Astrocyte of the spinal cord (primary cell): ENCODE measurements around the gene NDC1.
"Not testable (repeated sequence)": the region's sequence is repeated elsewhere in the genome, so short reads cannot be mapped to it uniquely, and the experiment has no call there.

Source experiments
- DNase-seq: peaks from one replicate; pipeline ENCODE4 v3.0.0; 2011; ENCODE audit warnings: low read depth, low spot score
- H3K4me3 ChIP-seq: 2 replicates; pipeline ENCODE4 v1.5.1; 2011; ENCODE audit warnings: low read depth, mild to moderate bottlenecking, low read length, moderate library complexity
- CTCF ChIP-seq: IDR thresholded peaks from 2 replicates; pipeline ENCODE4 v1.5.1; 2012; ENCODE audit warnings: low read depth, mild to moderate bottlenecking, low read length, inconsistent platforms
- in situ Hi-C: cut with HindIII; loops from 2 replicates; pipeline ENCODE4 v1.10.0; 2017; ENCODE audit warnings: low sequenced_read_pairs

NDC1 gene

GRCh38 chr1:53763461-53763860 is 74.6 kb downstream of the NDC1 start:
- DNase-seq, result no peak
- TF ChIP-seq CTCF, result no peak
- in situ Hi-C loops, result no loop called here
- no peak overlapping the region for H3K4me3 ChIP-seq

GRCh38 chr1:53760497-53760896 is 77.6 kb downstream of the NDC1 start:
- in situ Hi-C loops, H3K4me3 ChIP-seq, DNase-seq: not testable (repeated sequence)

- no peak for DNase-seq
- in situ Hi-C loops, result no loop called here
- no peak overlapping the region for H3K4me3 ChIP-seq
- TF ChIP-seq CTCF, result no peak
Measured at GRCh38 chr1:53755874-53756273, 82.2 kb downstream of the NDC1 start.

GRCh38 chr1:53754484-53755312 is 83.4 kb downstream of the NDC1 start:
- H3K4me3 ChIP-seq, result no peak overlapping the region
- DNase-seq, result peak; percentile 68
- TF ChIP-seq CTCF, result peak; percentile 77
- in situ Hi-C loops, result no loop called here

GRCh38 chr1:53752281-53752680 is 85.8 kb downstream of the NDC1 start:
- DNase-seq, result no peak
- no peak overlapping the region for H3K4me3 ChIP-seq
- TF ChIP-seq CTCF, result no peak
- in situ Hi-C loops, result no loop called here

- in situ Hi-C loops, result no loop called here
- TF ChIP-seq CTCF, result no peak
Measured at GRCh38 chr1:53747841-53748240, 90.3 kb downstream of the NDC1 start.

GRCh38 chr1:53740621-53741105 is 97.4 kb downstream of the NDC1 start:
- in situ Hi-C loops, result no loop called here
- no peak for TF ChIP-seq CTCF
- peak; percentile 83 for DNase-seq
- no peak overlapping the region for H3K4me3 ChIP-seq

More at GRCh38 chr1:53747841-53748240, 90.3 kb downstream of the NDC1 start:
- DNase-seq, result no peak
- H3K4me3 ChIP-seq, result no peak overlapping the region
